GM19455 (cell line): ENCODE measurements around the gene ARL2.
"Not testable (repeated sequence)": the region's sequence is repeated elsewhere in the genome, so short reads cannot be mapped to it uniquely, and the experiment has no call there.

ENCODE experiments used
- ATAC-seq: cut with Tn5 transposase; IDR thresholded peaks from one replicate; pipeline ENCODE4 v1.9.1; 2021; ENCODE audit not compliant: unreplicated experiment

The ARL2 gene

DNA sequence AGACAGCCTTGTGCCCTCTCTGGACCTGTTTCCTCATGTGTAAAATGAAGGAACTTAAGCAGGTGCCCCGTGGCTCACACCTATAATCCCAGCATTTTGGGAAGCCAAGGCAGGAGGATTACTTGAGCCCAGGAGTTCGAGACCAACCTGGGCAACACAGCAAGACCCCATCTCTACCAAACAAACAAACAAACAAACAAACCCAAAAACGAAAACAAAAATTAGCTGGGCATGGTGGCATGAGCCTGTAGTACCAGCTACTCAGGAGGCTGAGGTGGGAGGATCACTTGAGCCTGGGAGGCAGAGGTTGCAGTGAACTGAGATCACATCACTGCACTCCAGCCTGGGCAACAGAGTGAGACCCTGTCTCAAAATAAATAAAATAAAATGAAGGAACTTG is 10.0 kb upstream of the ARL2 start:
- not testable (repeated sequence) for ATAC-seq

DNA sequence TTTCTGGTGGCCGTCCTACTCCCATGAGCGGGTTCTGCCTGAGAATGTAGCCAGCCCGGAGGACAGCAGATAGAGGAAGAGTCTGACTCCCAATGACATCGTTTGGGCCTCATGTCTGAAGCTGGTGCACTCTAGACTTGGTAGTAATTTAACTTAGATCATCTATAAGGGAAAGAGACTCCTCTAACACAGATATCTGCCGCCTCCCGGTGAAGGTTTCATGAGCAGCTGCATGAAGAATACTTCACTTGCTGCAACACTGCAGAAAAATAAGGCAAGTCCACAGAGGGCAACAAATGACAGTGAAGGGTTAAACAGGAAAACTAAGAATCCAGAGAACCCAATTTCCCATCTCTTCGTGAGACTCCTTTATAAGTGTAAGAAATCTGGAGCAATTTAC is 5.9 kb upstream of the ARL2 start:
- no peak for ATAC-seq

- ATAC-seq = no peak
Observed at GRCh38 chr11:65008873-65009272, 5.1 kb upstream of the ARL2 start.

- peak; percentile 74 for ATAC-seq
Observed at GRCh38 chr11:65013130-65013887, 651 bp upstream of the ARL2 start.

DNA sequence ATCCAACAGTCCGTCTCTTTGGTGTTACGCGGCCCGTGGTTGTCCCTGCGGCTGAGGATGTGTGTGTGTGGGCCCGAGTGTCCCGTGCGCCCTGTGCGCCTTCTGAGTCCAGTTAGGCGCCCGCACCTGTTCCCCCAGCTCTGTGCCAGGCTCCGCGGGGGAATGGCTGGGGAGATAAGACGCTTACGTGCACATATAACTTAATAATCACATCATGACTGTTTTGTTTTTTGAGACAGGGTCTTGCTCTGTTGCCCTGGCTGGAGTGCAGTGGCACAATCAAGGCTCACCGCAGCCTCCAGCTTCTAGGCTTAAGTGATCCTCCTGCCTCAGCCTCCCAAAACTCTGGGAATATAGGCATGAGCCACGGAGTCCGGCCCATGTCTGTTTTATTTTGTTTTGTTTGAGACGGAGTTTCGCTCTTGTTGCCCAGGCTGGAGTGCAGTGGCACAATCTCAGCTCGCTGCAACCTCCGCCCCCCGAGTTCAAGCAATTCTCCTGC is 817 bp downstream of the ARL2 start:
- no peak for ATAC-seq

GRCh38 chr11:65016705-65017104 is 2.7 kb downstream of the ARL2 start:
- ATAC-seq = no peak

DNA sequence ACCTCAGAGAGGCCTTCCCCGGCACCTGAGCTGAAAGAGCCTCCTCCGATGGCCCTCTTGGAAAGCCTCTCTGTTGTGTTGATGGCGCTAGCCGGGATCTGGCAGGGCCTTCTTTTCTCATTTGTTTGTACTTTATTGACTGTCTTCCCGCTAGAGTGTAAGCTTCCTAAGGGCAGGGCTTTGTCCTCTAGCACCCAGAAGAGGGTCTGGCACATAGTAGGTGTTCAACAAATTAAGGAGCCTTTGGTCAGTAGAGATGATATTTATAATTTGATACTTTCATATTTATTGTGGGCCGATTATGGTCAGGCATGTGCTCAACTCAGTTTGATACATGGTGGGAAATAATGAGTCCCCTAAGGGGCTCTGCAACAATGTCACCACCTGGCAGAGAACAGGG is 4.0 kb downstream of the ARL2 start:
- no peak for ATAC-seq

GRCh38 chr11:65019824-65020223 is 5.9 kb downstream of the ARL2 start:
- no peak for ATAC-seq

DNA sequence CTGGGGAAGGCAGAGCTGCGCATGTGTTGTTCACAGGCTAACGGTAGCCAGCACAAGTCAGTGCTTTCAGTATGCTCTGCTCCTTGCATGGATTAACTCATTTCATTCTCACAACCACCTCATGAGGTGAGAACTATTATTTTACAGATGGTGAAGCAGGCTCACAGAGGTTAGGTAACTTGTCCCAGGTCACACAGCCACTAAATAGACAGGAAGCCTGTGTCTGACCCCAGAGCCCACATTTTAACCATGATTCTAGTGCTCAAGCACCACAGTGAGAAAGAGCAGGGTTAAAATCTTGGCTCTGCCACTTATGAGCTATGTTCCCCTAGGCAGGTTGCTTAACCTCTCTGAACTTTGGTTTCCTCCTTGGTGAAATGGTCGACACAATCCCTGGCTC is 7.0 kb downstream of the ARL2 start:
- ATAC-seq = no peak

DNA sequence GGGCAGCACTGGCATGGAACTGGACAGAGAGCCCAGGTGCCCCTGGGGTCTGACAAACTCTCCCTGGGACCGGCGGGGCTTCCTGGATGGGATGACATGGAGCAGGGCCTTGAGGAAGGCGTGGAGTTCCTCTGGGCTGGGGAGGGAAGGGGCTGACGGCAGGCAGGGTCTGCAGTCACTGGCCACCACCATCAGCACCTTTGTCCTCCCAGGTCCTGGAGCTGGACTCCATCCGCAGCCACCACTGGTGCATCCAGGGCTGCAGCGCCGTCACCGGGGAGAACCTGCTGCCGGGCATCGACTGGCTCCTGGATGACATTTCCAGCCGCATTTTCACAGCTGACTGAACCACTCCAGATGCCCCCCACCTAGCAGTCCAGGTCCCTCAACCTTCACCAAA is 7.5 kb downstream of the ARL2 start:
- ATAC-seq = no peak

DNA sequence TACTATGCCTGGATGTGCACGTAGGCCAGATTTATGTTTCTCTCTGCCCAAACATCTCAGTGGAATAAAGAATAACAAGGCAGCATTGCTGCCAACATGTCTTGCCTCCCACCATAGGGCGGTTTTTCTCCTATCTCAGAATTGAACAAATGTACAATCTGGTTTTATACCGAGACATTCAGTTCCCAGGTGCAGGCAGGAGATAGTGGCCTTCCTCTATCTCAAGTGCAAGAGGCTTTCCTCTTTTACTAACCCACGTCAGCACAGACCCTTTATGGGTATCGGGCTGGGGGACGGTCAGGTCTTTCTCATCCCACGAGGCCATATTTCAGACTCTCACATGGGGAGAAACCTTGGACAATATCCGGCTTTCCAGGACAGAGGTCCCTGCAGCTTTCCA is 9.5 kb downstream of the ARL2 start:
- not testable (repeated sequence) for ATAC-seq

GRCh38 chr11:65026810-65027209 is 12.8 kb downstream of the ARL2 start:
- ATAC-seq = no peak

GRCh38 chr11:65027213-65028067 is 13.5 kb downstream of the ARL2 start, which contains the start of gene SNX15:
Gene SNX15, plus strand, starts transcription at chr11:65027439. Its CDS starts 99 bp downstream, at chr11:65027538.
- peak; percentile 77 for ATAC-seq

DNA sequence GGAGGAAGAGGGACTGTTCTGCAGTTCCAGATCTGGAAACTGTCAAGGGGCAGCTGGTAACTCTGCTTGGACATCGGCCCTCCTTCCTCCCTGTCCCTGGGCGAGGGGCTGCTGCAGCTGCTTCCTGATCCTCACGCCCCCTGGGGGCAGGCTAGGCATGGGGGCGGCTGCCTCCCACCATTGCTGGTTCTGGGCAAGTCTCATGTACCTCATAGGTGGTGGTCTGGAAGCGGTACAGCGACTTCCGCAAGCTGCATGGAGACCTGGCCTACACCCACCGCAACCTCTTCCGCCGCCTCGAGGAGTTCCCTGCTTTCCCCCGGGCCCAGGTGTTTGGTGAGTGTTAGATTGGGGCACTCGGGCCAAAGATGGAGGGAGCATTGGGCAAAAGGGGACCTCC is 18.3 kb downstream of the ARL2 start:
- no peak for ATAC-seq

GRCh38 chr11:65034423-65034822 is 20.5 kb downstream of the ARL2 start:
- ATAC-seq = no peak

- ATAC-seq = no peak
Observed at GRCh38 chr11:65035579-65035978, 21.6 kb downstream of the ARL2 start.

- ATAC-seq = no peak
Observed at GRCh38 chr11:65036931-65037330, 23.0 kb downstream of the ARL2 start.

DNA sequence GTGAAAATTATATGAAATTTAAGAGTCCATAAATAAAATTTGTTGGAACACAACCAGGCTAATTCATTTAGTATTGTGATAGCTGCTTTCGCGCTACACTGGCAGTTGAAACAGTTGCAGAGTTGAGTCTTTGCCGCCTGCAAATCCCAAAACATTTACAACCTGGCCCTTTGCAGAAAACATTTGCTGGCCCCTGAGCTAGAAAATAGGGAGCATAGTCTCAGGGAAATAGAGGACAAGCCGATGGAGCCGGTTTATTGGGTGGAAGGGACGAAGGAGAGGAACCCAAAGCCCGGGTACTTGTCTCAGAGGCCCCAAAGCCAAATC is 26.5 kb downstream of the ARL2 start:
- no peak for ATAC-seq

GRCh38 chr11:65040847-65041622 is 27.1 kb downstream of the ARL2 start, which contains the start of gene SAC3D1:
Gene SAC3D1, plus strand, starts transcription at chr11:65041210. Its CDS starts 83 bp downstream, at chr11:65041293.
- ATAC-seq = peak; percentile 86

GRCh38 chr11:65042891-65043290 is 28.9 kb downstream of the ARL2 start:
- ATAC-seq = no peak

DNA sequence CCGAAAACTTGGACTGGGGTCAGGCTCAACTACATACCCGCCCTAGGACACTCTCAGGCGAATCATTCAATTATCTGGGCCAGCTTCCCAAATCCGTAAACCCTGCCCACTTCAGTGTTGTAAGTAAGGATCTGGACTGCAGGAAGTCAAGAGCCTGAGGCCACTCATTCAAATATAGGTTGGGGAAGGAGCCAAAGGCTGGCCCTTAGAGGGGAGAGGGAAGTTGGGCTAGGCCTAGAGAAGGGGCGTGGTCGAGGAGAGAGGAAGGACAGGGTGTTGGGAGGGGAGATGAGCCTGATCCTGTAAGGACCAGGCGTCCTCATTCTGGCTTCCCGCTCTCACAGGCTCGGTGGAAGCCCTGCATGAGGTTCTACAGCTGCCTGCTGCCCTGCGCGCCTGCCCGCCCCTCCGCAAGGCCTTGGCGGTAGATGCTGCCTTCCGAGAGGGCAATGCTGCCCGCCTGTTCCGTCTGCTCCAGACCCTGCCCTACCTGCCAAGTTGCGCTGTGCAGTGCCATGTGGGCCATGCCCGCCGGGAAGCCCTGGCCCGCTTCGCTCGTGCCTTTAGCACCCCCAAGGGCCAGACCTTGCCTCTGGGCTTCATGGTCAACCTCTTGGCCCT is 30.0 kb downstream of the ARL2 start:
- no peak for ATAC-seq
